HG03378 (cell line): Measurements from ENCODE around the gene PLIN5.

Source experiments
- ATAC-seq: cut with Tn5 transposase; IDR thresholded peaks from one replicate; pipeline ENCODE4 v1.9.1; 2021; ENCODE audit warnings: mild to moderate bottlenecking, moderate library complexity; ENCODE audit not compliant: unreplicated experiment

Gene PLIN5

GRCh38 chr19:4523306-4524110 lies 11.5 kb downstream of the PLIN5 start:
- ATAC-seq, result no peak

DNA sequence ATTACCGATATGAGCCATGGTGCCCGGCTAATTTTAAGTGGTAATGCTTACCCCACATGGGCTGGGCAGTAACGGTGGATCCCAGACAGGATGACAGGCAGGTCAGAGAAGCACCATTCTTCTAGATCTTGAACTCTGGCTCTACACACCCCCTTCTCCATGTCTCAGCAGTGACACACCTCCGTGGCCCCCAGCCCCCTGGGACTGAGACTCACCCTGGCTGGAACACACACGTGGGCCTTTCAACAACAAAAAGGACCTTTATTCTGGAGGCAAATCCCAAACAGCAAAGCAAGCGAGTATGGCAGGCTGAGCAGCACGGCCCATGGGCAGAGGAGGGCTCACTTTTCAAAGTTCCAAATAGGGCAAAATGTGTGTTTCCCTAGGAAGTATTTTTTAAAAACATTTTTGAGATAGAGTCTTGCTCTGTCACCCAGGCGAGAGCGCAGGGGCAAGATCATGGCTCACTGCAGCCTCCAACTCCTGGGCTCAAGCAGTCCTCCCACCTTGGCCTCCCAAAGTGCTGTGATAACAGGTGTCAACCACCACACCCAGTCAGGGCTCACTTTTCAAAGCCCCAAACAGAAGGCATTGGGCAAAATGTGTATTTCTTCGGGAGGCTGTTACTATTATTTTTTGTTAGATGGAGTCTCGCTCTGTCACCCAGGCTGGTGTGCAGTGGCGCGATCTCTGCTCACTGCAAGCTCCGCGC lies 12.6 kb downstream of the PLIN5 start:
- no peak for ATAC-seq

GRCh38 chr19:4521888-4522242 lies 13.2 kb downstream of the PLIN5 start:
- ATAC-seq, result no peak

DNA sequence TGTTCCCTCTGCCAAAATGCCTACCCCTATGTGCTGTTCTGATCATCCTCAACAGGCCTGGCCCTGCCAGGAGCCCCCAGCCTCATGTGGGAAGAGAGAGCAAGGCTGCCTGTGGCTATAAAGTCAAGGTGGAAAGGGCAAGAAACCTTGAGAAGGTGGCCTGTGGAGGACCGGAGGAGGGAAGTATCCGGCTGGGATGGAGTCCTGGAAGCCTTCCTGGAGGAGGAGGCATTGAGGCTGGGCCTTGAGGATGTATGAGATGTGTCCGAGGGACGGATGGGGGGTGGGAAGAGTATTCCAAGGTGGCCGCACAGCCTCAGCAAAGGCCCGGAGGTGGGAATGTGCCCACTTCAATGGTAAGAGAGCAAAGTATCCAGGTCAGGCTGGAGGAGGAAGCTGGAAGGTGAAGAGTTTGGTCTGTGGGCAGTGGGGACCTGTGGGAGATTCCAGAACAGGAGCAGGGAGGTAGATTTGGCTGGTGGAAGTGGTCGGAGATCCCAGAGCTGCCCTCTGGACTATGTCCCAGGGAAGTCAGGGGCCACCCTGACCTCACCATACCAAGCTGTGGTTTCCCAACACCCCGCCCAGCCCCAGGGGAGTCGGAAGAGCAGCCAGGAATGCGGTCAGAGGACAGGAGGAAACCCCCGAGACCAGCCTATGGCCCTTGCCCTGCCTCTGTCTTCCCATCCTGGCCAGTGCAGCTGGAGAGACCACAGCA lies 13.7 kb downstream of the PLIN5 start:
- ATAC-seq, result no peak

DNA sequence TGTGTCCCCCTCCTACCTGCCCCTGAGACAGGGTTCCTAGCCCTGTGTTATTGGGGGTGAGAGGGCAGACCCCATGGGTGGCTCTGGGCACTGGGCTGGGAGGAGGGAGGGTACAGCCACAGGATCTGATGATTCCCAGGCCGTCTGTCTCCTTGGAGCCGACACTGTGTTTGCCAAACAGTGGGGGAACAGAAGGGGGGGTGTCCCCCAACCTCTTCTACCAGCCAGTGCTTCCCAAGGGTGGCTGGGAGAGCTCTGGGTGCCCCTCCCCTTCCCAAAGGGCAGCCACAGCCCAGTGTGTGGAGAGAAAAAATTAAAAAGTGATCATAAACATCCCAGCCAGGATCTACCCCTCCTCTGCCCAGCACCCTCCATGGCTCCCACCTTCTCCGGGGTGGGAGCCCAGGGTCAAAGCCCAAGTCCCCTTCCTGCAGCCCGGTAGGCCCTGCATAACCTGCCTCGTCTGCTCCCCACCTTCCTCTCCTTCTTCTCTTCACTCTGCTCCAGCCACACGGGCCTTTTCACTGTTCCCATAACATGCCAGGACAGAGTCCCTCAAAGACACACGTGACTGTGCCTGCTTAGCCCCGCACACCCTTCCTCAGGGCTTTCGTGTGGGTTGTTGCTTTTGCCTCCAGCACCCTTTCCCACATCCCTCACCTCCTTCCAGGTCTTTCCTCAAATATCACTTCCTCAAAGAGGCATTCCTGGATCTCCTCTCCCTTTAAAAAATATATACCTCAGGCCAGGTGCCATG lies 15.3 kb downstream of the PLIN5 start:
- no peak for ATAC-seq

- no peak for ATAC-seq
Measured at GRCh38 chr19:4519172-4519496, 15.9 kb downstream of the PLIN5 start.

DNA sequence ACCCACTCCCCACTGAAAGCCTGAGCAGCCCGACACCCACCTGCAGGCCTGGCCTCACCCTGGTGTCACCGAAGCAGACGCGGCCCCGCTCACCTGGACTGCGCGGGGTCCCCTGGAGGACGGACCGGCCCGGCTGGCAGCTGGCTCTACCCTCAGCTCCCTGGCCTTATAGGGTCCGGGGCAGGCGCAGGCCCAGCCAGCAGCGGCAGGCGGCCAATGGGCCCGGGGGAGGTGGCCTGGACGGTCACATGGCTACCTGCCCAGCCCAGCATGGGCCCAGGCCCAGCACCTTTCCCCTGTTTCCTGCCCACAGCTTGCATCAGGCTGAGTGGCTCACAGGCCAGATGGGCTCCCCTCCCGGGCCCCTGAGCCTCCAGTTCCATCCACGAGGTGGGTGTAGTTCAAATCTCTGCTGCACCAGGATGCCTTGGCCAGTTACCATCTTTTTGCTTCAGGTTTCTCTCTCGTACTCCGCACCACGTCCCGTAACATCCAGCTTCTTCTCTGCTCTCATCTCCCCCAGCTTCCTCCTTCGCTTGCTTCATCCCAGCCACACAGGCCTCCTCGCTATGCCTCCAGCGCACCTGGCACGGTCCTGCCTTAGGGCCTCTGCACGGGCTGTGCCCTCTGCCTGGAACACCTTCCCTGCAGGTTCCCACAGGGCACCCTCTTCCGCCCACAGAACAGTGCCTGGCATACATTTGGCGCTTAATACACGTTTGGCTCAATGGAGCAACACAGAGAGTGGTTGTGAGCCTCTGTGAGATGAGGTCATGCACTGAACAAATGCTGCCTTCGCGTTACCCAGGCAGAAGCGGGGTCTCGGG lies 16.5 kb downstream of the PLIN5 start, which contains the start of gene PLIN4:
TSS of gene PLIN4 (minus strand) at position 142 of the 827 bp plus-strand sequence. CDS start 214 bp downstream, outside the sequence.
- no peak for ATAC-seq

- ATAC-seq, result no peak
Measured at GRCh38 chr19:4517451-4518057, 17.5 kb downstream of the PLIN5 start.

GRCh38 chr19:4516939-4517300 lies 18.1 kb downstream of the PLIN5 start:
- no peak for ATAC-seq

GRCh38 chr19:4516199-4516938 lies 18.7 kb downstream of the PLIN5 start:
- no peak for ATAC-seq

- ATAC-seq, result no peak
Measured at GRCh38 chr19:4515732-4516131, 19.3 kb downstream of the PLIN5 start.

DNA sequence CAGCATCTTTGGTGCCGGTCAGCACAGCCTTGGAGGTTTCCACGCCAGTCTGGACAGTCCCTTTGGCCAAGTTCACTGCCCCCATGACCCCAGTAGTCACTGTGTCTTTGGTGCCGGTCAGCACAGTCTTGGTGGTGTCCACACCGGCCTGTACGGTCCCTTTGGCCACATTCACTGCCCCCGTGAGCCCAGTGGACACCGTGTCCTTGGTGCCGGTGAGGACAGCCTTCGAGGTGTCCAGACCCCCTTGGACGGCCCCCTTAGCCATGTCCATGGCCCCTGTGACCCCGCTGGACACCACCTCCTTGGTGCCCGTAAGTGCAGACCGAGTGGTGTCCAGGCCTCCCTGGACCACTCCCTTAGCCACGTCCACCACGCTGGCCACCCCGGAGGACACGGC lies 21.8 kb downstream of the PLIN5 start:
- no peak for ATAC-seq

DNA sequence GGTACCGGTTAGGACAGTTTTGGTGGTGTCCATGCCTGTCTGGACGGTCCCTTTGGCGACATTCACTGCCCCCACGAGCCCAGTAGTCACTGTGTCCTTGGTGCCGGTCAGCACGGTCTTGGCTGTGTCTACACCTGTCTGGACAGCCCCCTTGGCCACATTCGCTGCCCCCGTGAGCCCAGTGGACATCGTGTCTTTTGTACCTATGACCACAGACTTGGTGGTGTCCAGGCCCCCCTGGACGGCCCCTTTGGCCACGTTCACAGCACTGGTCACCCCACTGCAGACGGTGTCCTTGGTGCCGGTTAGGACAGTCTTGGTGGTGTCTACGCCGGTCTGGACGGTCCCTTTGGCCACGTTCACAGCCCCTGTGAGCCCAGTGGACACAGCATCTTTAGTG lies 23.0 kb downstream of the PLIN5 start:
- ATAC-seq, result no peak

GRCh38 chr19:4511300-4512054 lies 23.5 kb downstream of the PLIN5 start:
- ATAC-seq, result no peak

DNA sequence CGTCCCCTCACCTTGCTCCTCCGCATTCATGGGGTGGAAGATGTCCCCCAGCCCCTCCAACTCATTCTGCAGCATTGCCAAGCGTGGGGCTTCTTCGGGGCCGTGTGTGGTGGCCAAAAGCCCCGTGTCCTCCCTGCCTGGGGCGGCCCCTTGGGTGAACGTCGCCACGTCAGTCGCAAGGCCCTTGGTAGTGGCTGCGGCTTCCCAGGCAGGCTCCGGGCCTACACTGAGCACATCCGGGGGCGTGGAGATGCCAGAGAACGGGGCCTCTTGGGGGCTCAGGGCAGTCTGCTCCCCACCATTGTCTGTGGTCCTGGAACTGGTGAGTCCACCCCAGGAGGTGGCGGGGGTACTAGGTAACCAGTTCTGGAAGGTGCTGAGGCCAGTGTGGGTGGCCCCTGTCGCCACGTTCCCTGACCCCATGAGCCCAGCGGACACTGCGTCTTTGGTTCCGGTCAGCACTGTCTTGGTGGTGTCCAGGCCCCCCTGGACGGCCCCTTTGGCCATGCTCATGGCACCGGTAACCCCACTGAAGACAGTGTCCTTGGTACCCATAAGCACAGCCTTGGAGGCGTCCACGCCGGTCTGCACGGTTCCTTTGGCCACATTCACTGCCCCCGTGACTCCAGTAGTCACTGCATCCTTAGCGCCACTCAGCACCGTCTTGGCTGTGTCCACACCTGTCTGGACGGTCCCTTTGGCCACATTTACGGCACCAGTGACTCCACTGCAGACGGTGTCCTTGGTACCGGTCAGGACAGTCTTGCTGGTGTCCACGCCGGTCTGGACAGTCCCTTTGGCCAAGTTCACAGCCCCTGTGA lies 24.4 kb downstream of the PLIN5 start:
- ATAC-seq, result no peak

DNA sequence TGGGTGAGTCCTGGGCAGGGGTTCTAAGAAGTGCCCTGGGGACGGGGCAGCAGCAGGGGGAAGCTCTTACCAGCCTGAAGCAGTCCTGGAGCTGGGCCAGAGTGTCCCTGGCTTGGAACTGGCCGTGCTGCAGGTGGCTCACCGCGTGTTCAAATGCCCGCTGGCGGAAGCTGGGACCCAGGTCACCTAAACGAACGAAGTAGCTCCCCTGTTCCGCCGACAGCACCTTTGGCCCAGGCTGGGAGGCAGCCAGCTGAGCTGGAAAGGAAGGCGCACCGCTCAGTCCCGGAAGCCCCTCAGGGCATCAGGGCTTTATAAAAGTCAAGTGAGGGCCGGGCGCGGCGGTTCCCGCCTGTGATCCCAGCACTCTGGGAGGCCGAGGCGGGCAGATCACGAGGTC lies 26.3 kb downstream of the PLIN5 start:
- no peak for ATAC-seq

- no peak for ATAC-seq
Measured at GRCh38 chr19:4507804-4508203, 27.2 kb downstream of the PLIN5 start.

DNA sequence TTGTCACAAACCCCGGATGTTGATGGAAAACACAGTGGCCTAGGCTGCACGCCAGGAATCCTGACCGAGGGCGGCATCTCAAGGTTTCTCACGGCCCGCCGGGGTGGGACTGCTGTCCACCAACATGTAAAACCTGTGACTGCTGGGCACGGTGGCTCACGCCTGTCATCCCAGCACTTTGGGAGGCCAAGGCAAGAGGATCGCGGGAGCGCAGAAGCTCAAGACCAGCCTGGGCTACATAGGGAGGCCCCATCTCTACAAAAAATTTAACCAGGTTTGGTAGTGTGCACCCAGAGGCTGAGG lies 27.9 kb downstream of the PLIN5 start:
- ATAC-seq, result no peak
